Eye (tissue), 1 donor: ENCODE results near the gene CFAP74.
"Not testable (repeated sequence)": the region's sequence is repeated elsewhere in the genome, so short reads cannot be mapped to it uniquely, and the experiment has no call there.

ENCODE experiments used
- DNase-seq: peaks from one replicate; pipeline ENCODE4 v3.0.0-alpha.2; 2015

Gene CFAP74

GRCh38 chr1:1943834-1944570 is 59.6 kb downstream of the CFAP74 start:
- peak; percentile 75 for DNase-seq

DNA sequence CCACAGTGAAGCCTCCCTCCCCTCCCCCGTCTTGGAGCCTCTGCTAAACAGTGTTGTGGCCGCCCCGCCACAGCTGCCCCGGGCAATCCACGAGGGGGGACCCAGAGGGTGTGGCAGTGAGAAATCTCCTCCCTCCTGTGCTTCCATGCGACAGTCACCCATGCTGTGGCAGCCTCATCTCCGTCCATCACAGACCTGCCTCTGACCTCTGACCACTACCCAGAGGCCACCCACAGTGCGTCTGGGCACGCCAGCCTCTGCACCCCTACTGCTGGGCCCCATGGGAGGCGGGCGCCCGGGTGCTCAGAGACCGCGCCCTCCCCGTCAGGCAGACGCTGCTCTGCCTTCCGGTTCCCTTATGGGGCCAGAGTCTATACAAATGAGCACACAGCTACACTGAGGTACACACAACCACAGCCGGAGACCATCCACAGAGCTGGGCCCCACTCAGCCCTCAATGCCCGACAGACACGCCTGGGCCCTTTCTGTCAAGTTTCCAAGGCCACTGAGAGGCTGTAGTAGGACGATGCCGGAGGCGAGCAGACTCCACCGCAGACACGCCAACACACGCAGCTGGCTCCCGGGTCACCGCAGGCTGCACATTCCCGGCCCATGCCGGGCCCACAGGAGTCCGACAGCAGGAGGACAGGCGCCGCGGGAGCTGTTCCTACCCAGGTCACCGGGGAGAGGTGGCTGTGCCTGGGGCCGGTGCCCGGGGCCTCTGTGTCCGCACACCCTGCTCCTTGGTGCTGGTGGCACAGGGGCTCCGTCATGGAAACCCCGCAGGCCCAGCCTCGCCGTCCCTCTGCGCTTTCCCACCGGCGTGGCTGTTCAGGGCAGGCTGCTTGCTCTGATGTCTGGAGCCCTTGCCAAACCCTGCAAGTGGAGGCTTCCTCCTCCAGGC is 60.6 kb downstream of the CFAP74 start:
- DNase-seq = no peak

DNA sequence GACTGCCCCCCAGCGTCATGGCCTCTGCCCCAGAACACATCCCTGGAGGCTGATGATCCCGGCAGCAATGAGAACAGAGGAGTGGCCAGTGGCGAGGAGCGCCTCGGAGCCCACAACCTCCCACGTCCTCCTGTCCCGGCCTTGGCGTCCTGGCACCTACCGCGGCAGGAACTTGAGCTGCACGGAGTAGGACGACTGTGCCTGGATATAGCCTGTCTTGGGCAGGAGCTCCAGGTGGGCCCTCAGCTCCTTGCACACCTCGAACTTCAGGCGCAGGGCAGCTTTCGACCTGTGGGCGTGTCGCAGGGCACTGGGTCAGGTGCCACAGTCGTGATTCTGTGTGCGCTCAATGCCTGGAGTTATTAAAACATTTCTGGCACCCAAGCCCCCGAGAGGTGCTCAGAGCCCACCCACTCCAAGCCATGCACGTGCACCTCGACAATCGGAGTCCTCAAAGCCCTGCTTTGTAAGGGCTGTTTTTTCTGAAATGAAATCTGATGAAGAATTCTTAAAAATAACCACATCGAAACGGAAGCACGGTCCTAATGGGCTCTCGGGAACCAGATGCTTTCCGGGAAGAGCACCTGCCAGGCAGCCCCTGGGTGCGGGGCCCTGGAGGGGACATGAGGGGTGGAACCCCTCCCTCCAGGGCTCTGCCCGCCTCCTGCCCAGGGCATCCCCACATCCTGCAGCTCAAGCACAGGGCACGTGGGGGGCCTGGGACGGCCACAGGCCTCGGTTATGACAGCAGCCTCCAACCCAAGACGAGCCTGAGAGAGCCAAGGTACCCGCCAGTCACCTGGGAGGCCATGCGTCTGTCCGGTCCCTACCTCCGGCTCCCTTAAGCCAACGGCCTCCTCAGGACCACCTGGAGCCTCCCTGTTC is 61.5 kb downstream of the CFAP74 start:
- no peak for DNase-seq

- no peak for DNase-seq
Measured at GRCh38 chr1:1941211-1941841, 62.3 kb downstream of the CFAP74 start.

- no peak for DNase-seq
Measured at GRCh38 chr1:1940123-1940425, 63.5 kb downstream of the CFAP74 start.

DNA sequence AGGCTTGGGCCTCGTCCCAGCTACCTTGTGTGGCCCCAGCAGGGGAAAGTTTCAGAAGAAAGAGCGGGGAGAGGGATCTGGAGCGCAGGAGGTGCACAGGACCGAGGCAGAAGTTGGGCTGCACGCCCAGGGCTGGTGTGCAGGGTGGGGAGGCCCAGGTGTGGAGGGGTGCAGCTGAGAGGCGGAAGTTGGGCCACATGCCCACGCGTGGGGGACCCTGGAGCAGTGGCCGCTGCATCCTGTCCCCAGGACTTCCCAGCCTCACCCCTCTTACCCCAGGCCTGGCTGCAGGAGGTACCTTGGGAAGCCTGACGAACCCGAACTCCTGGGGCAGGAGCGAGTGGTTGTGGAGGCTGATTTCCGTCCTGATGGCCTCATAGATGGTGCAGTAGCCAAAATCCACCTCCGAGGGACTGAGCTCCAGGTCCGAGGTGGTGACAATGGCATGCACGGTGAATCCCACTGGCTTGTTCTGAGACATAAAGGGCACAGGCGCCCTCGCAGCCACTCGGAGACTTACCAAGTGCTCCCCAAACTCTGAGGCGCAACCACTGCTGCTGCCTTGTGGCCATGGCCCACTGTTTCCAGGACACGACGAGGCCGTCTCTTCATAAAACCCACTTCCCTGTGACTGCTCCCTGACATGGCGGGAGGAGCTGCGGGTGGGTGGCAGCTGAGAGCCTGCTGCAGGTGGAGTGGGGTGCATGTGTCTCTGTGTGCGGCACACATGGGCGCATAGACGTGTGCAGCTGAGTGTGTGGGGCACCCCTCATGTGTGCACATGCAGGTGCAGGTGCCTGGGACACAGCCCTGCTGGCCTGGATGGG is 64.1 kb downstream of the CFAP74 start:
- DNase-seq = no peak

GRCh38 chr1:1938613-1939295 is 64.8 kb downstream of the CFAP74 start:
- no peak for DNase-seq

DNA sequence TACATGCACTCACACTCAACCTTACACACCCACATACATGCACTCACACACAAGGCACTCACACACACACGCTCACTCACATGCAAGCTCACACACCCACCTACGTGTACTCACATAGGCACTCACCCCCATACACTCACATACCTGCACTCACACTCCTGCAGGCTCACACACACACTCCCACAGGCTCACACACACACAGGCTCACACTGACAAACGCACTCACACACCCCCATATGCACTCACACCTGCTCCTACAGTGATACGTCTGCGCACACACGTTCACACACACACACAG is 65.4 kb downstream of the CFAP74 start:
- no peak for DNase-seq

DNA sequence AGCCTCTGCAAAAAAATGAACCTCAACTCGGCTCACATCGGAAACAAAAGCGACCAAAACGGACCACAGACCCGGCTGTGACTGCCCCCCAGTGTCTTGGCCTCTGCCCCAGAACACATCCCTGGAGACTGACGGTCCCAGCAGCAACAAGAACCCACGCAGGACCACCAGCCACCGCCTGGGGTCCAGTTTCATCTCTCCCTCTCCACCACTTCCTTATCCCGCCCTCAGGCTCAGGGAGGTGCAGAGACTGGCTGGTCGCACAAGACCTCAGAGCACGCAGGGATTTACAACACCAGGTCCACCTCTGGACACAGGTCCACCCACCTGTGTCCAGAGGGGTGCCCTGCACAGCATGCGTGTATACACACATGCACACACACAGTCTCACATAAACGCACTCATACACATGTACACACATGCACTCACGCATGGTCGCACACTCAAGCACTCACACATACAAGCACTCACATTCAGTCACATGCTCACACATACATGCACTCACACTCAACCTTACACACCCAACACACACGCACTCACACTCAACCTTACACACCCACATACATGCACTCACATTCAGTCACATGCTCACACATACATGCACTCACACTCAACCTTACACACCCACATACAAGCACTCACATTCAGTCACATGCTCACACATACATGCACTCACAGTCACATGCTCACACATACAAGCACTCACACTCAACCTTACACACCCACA is 65.9 kb downstream of the CFAP74 start:
- no peak for DNase-seq

DNA sequence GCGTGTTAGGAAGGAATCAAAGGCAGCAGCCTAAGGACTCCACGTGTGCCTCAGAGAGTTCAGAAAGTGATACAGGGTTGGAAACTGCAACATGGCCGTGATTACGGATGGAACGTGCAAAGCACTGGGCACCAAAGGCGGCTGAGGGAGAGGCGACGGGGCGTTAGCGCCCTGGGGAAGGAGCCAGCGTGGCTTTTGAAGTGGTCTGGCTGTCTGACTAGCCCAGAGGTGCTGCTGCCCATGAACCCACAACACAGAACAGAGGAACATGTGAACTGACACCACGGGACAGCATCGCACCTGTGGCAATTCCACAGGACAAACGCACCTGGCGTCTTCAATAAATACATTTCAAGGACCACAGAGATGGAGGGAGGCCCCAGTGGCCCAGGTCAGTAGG is 66.5 kb downstream of the CFAP74 start:
- no peak for DNase-seq

DNA sequence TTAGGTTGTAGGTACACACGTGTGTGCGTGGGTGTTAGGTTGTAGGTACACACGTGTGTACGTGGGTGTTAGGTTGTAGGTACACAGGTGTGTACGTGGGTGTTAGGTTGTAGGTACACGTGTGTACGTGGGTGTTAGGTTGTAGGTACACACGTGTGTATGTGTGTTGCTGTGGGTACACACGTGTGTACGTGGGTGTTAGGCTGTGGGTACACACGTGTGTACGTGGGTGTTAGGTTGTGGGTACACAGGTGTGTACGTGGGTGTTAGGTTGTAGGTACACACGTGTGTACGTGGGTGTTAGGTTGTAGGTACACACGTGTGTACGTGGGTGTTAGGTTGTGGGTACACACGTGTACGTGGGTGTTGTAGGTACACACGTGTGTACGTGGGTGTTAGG is 68.7 kb downstream of the CFAP74 start:
- DNase-seq = not testable (repeated sequence)

DNA sequence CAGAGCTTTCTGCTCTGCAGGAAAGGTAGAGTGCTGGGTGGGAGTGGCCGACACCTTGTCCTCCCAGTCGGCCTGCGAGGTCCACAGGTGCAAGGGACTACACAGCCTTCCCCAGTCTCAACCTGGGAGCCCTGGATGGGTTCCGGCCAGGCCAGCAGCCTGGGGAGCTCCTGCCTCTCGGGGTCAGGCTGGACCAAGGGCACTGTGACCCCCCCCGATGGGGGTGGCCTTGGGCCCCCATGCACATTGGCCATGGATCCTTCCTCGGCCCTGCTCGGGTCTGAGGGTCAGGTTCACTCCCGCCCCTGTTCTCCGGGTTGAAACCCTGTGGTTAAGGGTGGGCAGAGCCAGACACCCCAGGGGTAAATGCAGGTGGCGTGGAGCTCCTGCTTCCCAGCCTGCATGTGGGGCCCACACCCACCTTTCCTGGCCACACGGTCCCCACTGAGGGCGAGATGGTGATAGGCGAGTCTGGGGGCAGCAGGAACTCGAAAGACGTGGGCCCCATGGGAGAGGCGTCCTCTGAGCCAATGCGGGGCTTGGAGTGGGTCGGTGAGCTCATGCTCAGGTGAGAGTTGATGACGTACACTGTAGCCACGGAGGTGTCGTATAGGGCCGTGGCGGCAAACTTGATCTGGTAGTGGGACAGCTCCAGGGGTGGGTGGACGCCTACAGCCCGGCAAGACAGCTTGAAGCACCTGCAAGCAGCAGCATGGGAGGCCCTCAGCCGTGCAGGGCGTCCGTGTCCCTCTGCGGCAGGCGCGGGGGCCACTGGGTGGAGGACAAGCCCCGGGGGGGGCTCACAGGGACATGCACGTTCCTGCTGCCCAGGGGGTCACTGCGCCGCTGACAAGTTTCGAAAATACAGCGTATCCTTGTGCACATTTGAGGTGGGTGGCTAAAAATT is 73.7 kb downstream of the CFAP74 start:
- no peak for DNase-seq

GRCh38 chr1:1929102-1929638 is 74.4 kb downstream of the CFAP74 start:
- DNase-seq = no peak

DNA sequence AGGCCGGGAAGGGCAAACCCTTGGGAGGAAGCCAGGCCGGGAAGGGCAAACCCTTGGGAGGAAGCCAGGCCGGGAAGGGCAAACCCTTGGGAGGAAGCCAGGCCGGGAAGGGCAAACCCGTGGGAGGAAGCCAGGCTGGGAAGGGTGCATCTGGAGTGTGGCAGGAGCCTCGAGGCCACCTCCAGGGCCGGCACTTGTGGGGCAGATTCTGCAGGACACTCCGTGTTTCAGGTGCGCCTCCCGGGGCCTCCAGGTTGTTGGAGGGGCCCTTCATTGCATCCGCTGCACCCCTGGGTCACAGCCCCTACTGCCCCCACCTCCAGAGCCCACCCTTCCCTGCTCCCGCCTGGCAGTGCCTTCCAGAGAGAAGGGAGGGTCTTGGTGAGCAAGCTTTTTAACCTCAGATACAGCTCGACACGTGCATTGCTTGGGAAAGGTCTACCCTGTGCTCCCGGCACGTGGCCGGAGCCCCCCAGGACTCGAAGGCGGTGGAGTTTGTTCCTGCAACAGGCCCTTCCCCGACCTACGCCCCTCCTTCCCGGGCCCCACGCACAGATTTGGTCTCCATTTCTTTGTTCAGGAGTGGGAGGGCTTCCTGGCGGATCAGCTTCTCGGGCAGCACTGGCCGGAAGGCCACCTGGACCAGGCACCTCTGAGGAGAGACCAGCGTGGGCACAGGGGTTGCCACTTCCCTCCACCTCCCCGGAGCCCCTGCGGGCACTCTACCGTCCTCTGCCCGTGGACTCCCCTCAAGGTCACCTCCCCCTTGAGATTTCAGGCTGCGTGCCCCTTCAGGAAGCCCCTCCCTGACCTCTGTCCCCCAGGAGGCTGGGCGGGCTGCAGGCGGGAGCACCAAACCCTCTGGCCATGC is 75.1 kb downstream of the CFAP74 start:
- no peak for DNase-seq

DNA sequence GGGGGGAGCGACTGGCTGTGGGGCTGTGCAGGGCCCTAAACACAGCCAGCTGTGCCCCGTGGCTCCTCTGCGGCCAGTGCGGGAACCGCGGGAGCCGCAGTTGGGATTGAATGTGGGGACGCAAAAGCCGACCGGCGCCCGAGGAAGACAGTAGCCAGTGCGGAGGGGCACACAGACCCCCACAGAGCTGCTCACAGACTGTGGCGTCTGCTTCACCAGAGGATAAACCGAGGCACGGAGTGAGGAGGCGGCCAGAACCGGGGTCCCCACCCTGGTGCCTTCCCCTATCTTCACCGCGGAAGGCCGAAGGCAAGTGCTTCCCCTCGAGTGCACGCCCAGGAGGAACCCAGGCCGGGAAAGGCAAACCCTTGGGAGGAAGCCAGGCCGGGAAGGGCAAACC is 75.8 kb downstream of the CFAP74 start:
- DNase-seq = no peak

GRCh38 chr1:1926886-1927660 is 76.5 kb downstream of the CFAP74 start:
- DNase-seq = no peak

- DNase-seq = no peak
Measured at GRCh38 chr1:1926346-1926811, 77.2 kb downstream of the CFAP74 start.
